Measurements from ENCODE around the gene NRTN. TPM values are rescaled to one million over a fixed set of nuclear protein-coding genes. Genes with fewer than 3 reads are reported as not detected.

Gene NRTN
- total and polyA plus RNA-seq, 10 donors: 0.29 to 2.3 (median 0.32) TPM; not detected in 5

GRCh38 chr19:5827342-5827890, 22.5 kb downstream of the NRTN start:
- intact Hi-C loops (cut with DNase I; ENCODE audit: low total_unique reads): no loop called here

DNA sequence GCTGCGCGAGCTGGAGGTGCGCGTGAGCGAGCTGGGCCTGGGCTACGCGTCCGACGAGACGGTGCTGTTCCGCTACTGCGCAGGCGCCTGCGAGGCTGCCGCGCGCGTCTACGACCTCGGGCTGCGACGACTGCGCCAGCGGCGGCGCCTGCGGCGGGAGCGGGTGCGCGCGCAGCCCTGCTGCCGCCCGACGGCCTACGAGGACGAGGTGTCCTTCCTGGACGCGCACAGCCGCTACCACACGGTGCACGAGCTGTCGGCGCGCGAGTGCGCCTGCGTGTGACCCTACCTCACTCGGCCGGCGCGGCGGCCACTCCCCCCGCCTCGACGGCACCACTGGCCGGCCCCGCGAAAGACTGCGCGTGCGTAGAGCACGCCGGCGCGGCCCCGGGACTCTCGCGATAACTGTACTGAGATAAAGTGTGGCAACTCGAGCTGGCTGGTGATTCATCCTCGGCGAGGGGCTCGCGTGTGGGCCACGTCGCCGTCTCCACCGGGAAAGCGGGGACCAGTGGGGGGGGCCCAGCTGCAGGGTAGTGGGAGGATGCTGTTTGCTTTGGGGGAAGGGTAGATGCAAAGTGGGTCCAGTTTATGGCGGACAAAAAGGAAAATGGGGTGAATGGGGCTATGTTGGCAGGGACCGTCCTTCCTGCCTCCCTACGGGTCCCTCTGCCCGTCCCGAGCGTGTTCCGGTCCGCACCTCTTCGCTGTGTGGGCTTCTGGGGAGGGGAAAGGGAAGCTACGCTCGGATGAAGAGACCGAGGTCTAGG, 23.2 kb downstream of the NRTN start:
- TF ChIP-seq, protein P1, sequence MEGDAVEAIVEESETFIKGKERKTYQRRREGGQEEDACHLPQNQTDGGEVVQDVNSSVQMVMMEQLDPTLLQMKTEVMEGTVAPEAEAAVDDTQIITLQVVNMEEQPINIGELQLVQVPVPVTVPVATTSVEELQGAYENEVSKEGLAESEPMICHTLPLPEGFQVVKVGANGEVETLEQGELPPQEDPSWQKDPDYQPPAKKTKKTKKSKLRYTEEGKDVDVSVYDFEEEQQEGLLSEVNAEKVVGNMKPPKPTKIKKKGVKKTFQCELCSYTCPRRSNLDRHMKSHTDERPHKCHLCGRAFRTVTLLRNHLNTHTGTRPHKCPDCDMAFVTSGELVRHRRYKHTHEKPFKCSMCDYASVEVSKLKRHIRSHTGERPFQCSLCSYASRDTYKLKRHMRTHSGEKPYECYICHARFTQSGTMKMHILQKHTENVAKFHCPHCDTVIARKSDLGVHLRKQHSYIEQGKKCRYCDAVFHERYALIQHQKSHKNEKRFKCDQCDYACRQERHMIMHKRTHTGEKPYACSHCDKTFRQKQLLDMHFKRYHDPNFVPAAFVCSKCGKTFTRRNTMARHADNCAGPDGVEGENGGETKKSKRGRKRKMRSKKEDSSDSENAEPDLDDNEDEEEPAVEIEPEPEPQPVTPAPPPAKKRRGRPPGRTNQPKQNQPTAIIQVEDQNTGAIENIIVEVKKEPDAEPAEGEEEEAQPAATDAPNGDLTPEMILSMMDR (IDR thresholded peaks at IDR 0.05 in 8 of 11, conservative IDR thresholded peaks at IDR 0.05 in 3 of 11): no peak
- TF ChIP-seq POLR2A (IDR thresholded peaks at IDR 0.05): peak in 1 of 3 donors; percentile 26
- peak; percentile 87 to 92 (median 90) for TF ChIP-seq POLR2AphosphoS5 (IDR thresholded peaks at IDR 0.05)
- intact Hi-C loops (cut with DNase I; ENCODE audit: low total_unique reads): no loop called here
- H3K27ac ChIP-seq: peak overlapping the region; percentile 36 to 85 (median 78)
- H3K36me3 ChIP-seq: no peaks in the 10 kb centered on the region
- H3K27me3 ChIP-seq (replicated peaks in 1 of 7): peaks cover 0 to 44% (median 21%) of the 10 kb centered on the region in 7 donors
- peaks cover 0 to 4% (median 0%) of the 10 kb centered on the region in 8 donors for H3K9me3 ChIP-seq
- peak; percentile 95 for DNase-seq
- WGBS, 5 donors: 0 to 1% (median 1%) methylated on average over 54 to 91 of the region's 91 CpGs
- H3K4me1 ChIP-seq: peaks cover 4 to 32% (median 25%) of the 10 kb centered on the region in 6 donors
- peak overlapping the region; percentile 27 to 73 (median 50) for H3K4me3 ChIP-seq

More at GRCh38 chr19:5827342-5827890, 22.5 kb downstream of the NRTN start:
- TF ChIP-seq POLR2A (IDR thresholded peaks at IDR 0.05) (no peak), POLR2AphosphoS5 (IDR thresholded peaks at IDR 0.05) (no peak)
- TF ChIP-seq, protein P1 (IDR thresholded peaks at IDR 0.05 in 8 of 11, conservative IDR thresholded peaks at IDR 0.05 in 3 of 11): no peak
- H3K27ac ChIP-seq: peak overlapping the region in 6 of 8 donors; percentile 69 to 85 (median 78)
- H3K4me3 ChIP-seq: peak overlapping the region in 7 of 8 donors; percentile 43 to 73 (median 51)
- no peak for DNase-seq
- H3K9me3 ChIP-seq: peaks cover 0 to 4% (median 0%) of the 10 kb centered on the region in 8 donors
- H3K36me3 ChIP-seq: no peaks in the 10 kb centered on the region
- WGBS, 5 donors: 17 to 31% (median 21%) methylated on average over 25 to 37 of the region's 37 CpGs
- peaks cover 4 to 32% (median 25%) of the 10 kb centered on the region in 6 donors for H3K4me1 ChIP-seq
- peaks cover 0 to 47% (median 21%) of the 10 kb centered on the region in 7 donors for H3K27me3 ChIP-seq (replicated peaks in 1 of 7)

GRCh38 chr19:5828661-5829566, 24.0 kb downstream of the NRTN start:
- peaks cover 4 to 32% (median 25%) of the 10 kb centered on the region in 6 donors for H3K4me1 ChIP-seq
- intact Hi-C loops (cut with DNase I; ENCODE audit: low total_unique reads): no loop called here

More at GRCh38 chr19:5828661-5829566, 24.0 kb downstream of the NRTN start:
- WGBS, 5 donors: 0 to 10% (median 3%) methylated on average over 16 to 47 of the region's 47 CpGs
- TF ChIP-seq POLR2AphosphoS5 (IDR thresholded peaks at IDR 0.05): no peak
- TF ChIP-seq, protein P1 (IDR thresholded peaks at IDR 0.05 in 8 of 11, conservative IDR thresholded peaks at IDR 0.05 in 3 of 11): no peak
- TF ChIP-seq POLR2A (IDR thresholded peaks at IDR 0.05): no peak
- Histone ChIP-seq H3K36me3 (no peaks in the 10 kb centered on the region), H3K27me3 (replicated peaks in 1 of 7) (peaks cover 0 to 40% (median 21%) of the 10 kb centered on the region in 7 donors), H3K27ac (peak overlapping the region in 6 of 8 donors; percentile 69 to 85 (median 78)), H3K4me3 (peak overlapping the region; percentile 27 to 73 (median 50)), H3K9me3 (peaks cover 0 to 4% (median 0%) of the 10 kb centered on the region in 8 donors)
- DNase-seq: no peak

Data from spleen (tissue), 11 donors.